ENCODE data around the gene EVC2.
"Not testable (repeated sequence)": the region's sequence is repeated elsewhere in the genome, so short reads cannot be mapped to it uniquely, and the experiment has no call there.

Gene EVC2

GRCh38 chr4:5615496-5616075, 92.8 kb downstream of the EVC2 start:
- no peak for TF ChIP-seq ISL1 (CRISPR knock-in tag; IDR thresholded peaks at IDR 0.05)
- no peak for TF ChIP-seq ESRRG (CRISPR knock-in tag; IDR thresholded peaks at IDR 0.05)
- no peak for TF ChIP-seq ARNTL (CRISPR knock-in tag; IDR thresholded peaks at IDR 0.05; ENCODE audit: borderline replicate concordance, low read depth)
- TF ChIP-seq ZFP30 (CRISPR knock-in tag; IDR thresholded peaks at IDR 0.05): no peak
- no peak for TF ChIP-seq ZC3H10 (CRISPR knock-in tag; IDR thresholded peaks at IDR 0.05)
- no peak for TF ChIP-seq ZNF565 (CRISPR knock-in tag; conservative IDR thresholded peaks at IDR 0.05; ENCODE audit: low read depth)
- no peak for TF ChIP-seq TCF4 (CRISPR knock-in tag; IDR thresholded peaks at IDR 0.05; ENCODE audit: borderline replicate concordance)
- ATAC-seq: no peak

DNA sequence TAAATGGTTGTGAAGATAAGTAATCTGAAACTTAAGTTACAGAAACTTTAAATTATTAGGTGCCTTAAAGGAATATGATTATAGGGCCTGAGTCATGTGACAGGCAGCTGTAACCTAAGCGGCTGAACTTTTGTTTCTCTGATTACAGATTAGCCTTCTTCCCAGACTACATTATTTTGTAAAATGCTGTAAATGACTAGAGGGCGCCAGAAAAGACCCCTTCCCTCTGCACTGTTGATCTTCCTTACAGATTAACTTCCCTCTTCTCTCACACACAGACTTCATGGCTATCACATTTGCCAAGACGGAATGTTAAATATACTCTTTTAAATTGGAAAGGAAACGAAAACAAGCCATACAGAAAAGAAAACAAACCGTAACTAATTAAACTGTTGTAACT, 96.6 kb downstream of the EVC2 start:
- no peak for TF ChIP-seq ZNF70 (CRISPR knock-in tag; IDR thresholded peaks at IDR 0.05)
- TF ChIP-seq ZNF8 (CRISPR knock-in tag; IDR thresholded peaks at IDR 0.05): no peak
- TF ChIP-seq ZFP3 (CRISPR knock-in tag; IDR thresholded peaks at IDR 0.05): no peak
- no peak for TF ChIP-seq SNAI2 (CRISPR knock-in tag; IDR thresholded peaks at IDR 0.05)
- no peak for TF ChIP-seq ZNF565 (CRISPR knock-in tag; conservative IDR thresholded peaks at IDR 0.05; ENCODE audit: low read depth)
- no peak for TF ChIP-seq PPARA (CRISPR knock-in tag; IDR thresholded peaks at IDR 0.05; ENCODE audit: borderline replicate concordance)
- no peak for TF ChIP-seq BACH2 (CRISPR knock-in tag; IDR thresholded peaks at IDR 0.05; ENCODE audit: borderline replicate concordance)
- no peak for TF ChIP-seq ISL1 (CRISPR knock-in tag; IDR thresholded peaks at IDR 0.05)
- TF ChIP-seq TCF4 (CRISPR knock-in tag; IDR thresholded peaks at IDR 0.05; ENCODE audit: borderline replicate concordance): no peak
- no peak for TF ChIP-seq CSRNP3 (CRISPR knock-in tag; IDR thresholded peaks at IDR 0.05)
- no peak for TF ChIP-seq ARNTL (CRISPR knock-in tag; IDR thresholded peaks at IDR 0.05; ENCODE audit: borderline replicate concordance, low read depth)
- no peak for TF ChIP-seq CSDC2 (CRISPR knock-in tag; IDR thresholded peaks at IDR 0.05)
- TF ChIP-seq ZC3H10 (CRISPR knock-in tag; IDR thresholded peaks at IDR 0.05): no peak
- TF ChIP-seq TOX (CRISPR knock-in tag; IDR thresholded peaks at IDR 0.05; ENCODE audit: borderline replicate concordance): no peak
- ATAC-seq: no peak

GRCh38 chr4:5609306-5610007, 98.9 kb downstream of the EVC2 start:
- ATAC-seq: no peak
- TF ChIP-seq SNAI2 (CRISPR knock-in tag; IDR thresholded peaks at IDR 0.05) (no peak), ZFP30 (CRISPR knock-in tag; IDR thresholded peaks at IDR 0.05) (no peak), RARB (CRISPR knock-in tag; IDR thresholded peaks at IDR 0.05) (no peak), ZNF8 (CRISPR knock-in tag; IDR thresholded peaks at IDR 0.05) (no peak), ISL1 (CRISPR knock-in tag; IDR thresholded peaks at IDR 0.05) (no peak), BACH2 (CRISPR knock-in tag; IDR thresholded peaks at IDR 0.05; ENCODE audit: borderline replicate concordance) (no peak), CSDC2 (CRISPR knock-in tag; IDR thresholded peaks at IDR 0.05) (no peak), ZC3H10 (CRISPR knock-in tag; IDR thresholded peaks at IDR 0.05) (no peak), ARNTL (CRISPR knock-in tag; IDR thresholded peaks at IDR 0.05; ENCODE audit: borderline replicate concordance, low read depth) (no peak), PATZ1 (CRISPR knock-in tag; IDR thresholded peaks at IDR 0.05; ENCODE audit: borderline replicate concordance) (no peak), ZNF565 (CRISPR knock-in tag; conservative IDR thresholded peaks at IDR 0.05; ENCODE audit: low read depth) (no peak), TOX (CRISPR knock-in tag; IDR thresholded peaks at IDR 0.05; ENCODE audit: borderline replicate concordance) (no peak), CSRNP3 (CRISPR knock-in tag; IDR thresholded peaks at IDR 0.05) (no peak), ESRRG (CRISPR knock-in tag; IDR thresholded peaks at IDR 0.05) (no peak), GLIS3 (CRISPR knock-in tag; IDR thresholded peaks at IDR 0.05) (no peak)
- TF ChIP-seq, protein P1, sequence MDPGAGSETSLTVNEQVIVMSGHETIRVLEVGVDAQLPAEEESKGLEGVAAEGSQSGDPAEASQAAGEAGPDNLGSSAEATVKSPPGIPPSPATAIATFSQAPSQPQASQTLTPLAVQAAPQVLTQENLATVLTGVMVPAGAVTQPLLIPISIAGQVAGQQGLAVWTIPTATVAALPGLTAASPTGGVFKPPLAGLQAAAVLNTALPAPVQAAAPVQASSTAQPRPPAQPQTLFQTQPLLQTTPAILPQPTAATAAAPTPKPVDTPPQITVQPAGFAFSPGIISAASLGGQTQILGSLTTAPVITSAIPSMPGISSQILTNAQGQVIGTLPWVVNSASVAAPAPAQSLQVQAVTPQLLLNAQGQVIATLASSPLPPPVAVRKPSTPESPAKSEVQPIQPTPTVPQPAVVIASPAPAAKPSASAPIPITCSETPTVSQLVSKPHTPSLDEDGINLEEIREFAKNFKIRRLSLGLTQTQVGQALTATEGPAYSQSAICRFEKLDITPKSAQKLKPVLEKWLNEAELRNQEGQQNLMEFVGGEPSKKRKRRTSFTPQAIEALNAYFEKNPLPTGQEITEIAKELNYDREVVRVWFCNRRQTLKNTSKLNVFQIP (CRISPR knock-in tag; IDR thresholded peaks at IDR 0.05; ENCODE audit: borderline replicate concordance, low read depth): no peak

- ATAC-seq: not testable (repeated sequence)
Observed at GRCh38 chr4:5593828-5594227, 114.5 kb downstream of the EVC2 start.

Data from SK-N-SH treated with all-trans-retinoic acid at 6 μM for 48 hours (cell line).